GM20000 (cell line): ENCODE results near the gene PHC3.

Experiments
- DNase-seq: peaks from one replicate; pipeline ENCODE4 v3.0.0; 2012; ENCODE audit warnings: low spot score
- CTCF ChIP-seq: IDR thresholded peaks from 2 replicates; pipeline ENCODE4 v1.5.1; 2012; ENCODE audit warnings: mild to moderate bottlenecking, control low read depth; ENCODE audit errors: extremely low read depth, missing control alignments

Gene PHC3

GRCh38 chr3:170043506-170043905 lies 138.0 kb downstream of the PHC3 start:
- TF ChIP-seq CTCF = no peak
- no peak for DNase-seq

- no peak for TF ChIP-seq CTCF
- no peak for DNase-seq
These were observed 141.1 kb downstream of the PHC3 start for GRCh38 chr3:170040418-170040817.

DNA sequence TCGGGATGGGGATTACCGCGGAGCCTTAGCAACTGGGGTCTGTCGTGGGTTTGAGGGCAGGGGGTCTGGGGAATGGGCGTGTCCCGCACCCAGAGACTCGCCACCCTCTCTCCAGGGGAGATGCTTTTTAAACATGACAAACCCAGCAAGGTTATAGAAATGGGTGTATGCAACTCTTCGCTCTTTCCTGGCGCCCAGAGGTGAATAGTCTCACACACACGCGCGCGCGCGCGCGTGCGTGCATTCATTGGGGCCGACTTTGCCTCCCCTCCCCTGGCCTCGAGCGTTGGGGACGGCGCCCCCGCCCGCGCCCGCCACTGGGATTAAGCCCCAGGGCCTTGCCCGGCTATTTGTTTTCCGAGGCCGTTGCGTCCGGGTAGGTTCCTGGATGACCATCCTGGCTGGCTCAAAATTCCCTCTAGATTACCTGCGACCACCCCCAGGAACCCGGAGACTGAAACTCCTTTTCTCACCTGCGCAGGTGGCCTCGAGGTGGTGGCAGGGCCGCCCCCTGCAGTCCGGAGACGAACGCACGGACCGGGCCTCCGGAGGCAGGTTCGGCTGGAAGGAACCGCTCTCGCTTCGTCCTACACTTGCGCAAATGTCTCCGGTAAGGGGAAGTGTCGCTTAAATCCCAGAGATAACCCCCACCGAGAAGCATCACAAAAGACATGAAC lies 143.0 kb downstream of the PHC3 start:
- peak; percentile 45 for DNase-seq
- TF ChIP-seq CTCF = peak; percentile 20
